GM23338 (cell line): ENCODE data around the gene EXOC3L1. TPM values are rescaled to one million over a fixed set of nuclear protein-coding genes. Genes with fewer than 3 reads are reported as not detected.

Experiments
- ATAC-seq: fragments of 200-7000 bp; cut with Tn5 transposase; 3 replicates; pipeline ENCODE4 v1.9.1; 2020
- DNase-seq: peaks from one replicate; pipeline ENCODE4 v3.0.0-alpha.2; 2015; ENCODE audit warnings: low spot score
- H2AFZ ChIP-seq: fragments of 200-600 bp; sonication (generic); 2 replicates; pipeline ENCODE4 v1.8.0; 2016; ENCODE audit warnings: antibody characterized with exemption, mild to moderate bottlenecking, moderate library complexity
- H3F3A ChIP-seq: fragments of 200-600 bp; sonication (generic); replicated peaks from 2 replicates; pipeline ENCODE4 v1.8.0; 2017; ENCODE audit warnings: antibody characterized with exemption, mixed run types, low read depth
- H3K27ac ChIP-seq: fragments of 200-600 bp; sonication (generic); 2 replicates; pipeline ENCODE4 v1.6.1; 2016; ENCODE audit warnings: low read depth
- H3K27me3 ChIP-seq: fragments of 200-600 bp; sonication (generic); 2 replicates; pipeline ENCODE4 v1.8.0; 2016; ENCODE audit warnings: mild to moderate bottlenecking, mixed run types, moderate library complexity; ENCODE audit not compliant: insufficient read depth
- H3K36me3 ChIP-seq: fragments of 200-600 bp; sonication (generic); 2 replicates; pipeline ENCODE4 v1.8.0; 2016; ENCODE audit warnings: mild to moderate bottlenecking; ENCODE audit not compliant: insufficient read depth
- H3K4me1 ChIP-seq: fragments of 200-600 bp; sonication (generic); 2 replicates; pipeline ENCODE4 v1.8.0; 2016; ENCODE audit warnings: mild to moderate bottlenecking, moderate library complexity; ENCODE audit not compliant: insufficient read depth
- H3K4me2 ChIP-seq: fragments of 200-600 bp; sonication (generic); 2 replicates; pipeline ENCODE4 v1.7.1; 2017; ENCODE audit warnings: mixed run types
- H3K4me3 ChIP-seq: fragments of 200-600 bp; sonication (generic); 2 replicates; pipeline ENCODE4 v1.6.1; 2016; ENCODE audit warnings: mixed run types
- H3K79me2 ChIP-seq: fragments of 200-600 bp; sonication (generic); replicated peaks from 2 replicates; pipeline ENCODE4 v1.8.0; 2017; ENCODE audit warnings: mild to moderate bottlenecking; ENCODE audit not compliant: insufficient read depth
- H3K9me2 ChIP-seq: fragments of 200-600 bp; sonication (generic); 2 replicates; pipeline ENCODE4 v1.8.0; 2017; ENCODE audit not compliant: insufficient read depth
- H4K20me1 ChIP-seq: fragments of 200-600 bp; sonication (generic); replicated peaks from 2 replicates; pipeline ENCODE4 v1.8.0; 2017; ENCODE audit warnings: mild to moderate bottlenecking; ENCODE audit not compliant: insufficient read depth
- H3K27ac Mint-ChIP-seq: 2 replicates; pipeline ENCODE4 v1.8.0; 2020; ENCODE audit warnings: inconsistent platforms, mild to moderate bottlenecking, moderate library complexity, mixed read lengths
- H3K27me3 Mint-ChIP-seq: 3 replicates; pipeline ENCODE4 v1.8.0; 2022; ENCODE audit warnings: low read depth, mild to moderate bottlenecking, moderate library complexity, mixed read lengths, inconsistent platforms; ENCODE audit not compliant: insufficient read depth, poor library complexity
- H3K36me3 Mint-ChIP-seq: 3 replicates; pipeline ENCODE4 v1.8.0; 2021; ENCODE audit warnings: low read depth, mild to moderate bottlenecking, inconsistent platforms, moderate library complexity, mixed read lengths
- H3K4me1 Mint-ChIP-seq: 3 replicates; pipeline ENCODE4 v1.8.0; 2020; ENCODE audit warnings: mild to moderate bottlenecking, inconsistent platforms, mixed read lengths
- H3K4me3 Mint-ChIP-seq: 3 replicates; pipeline ENCODE4 v1.8.0; 2021; ENCODE audit warnings: moderate library complexity, mild to moderate bottlenecking, inconsistent platforms, mixed read lengths
- H3K9me3 Mint-ChIP-seq: 3 replicates; pipeline ENCODE4 v1.8.0; 2020; ENCODE audit warnings: moderate library complexity, mild to moderate bottlenecking, inconsistent platforms, mixed read lengths
- CREB1 ChIP-seq: fragments of 250-450 bp; sonication (Bioruptor Pico); IDR thresholded peaks from 2 replicates; pipeline ENCODE4 v1.5.0; 2020; ENCODE audit warnings: low read depth, mild to moderate bottlenecking, moderate library complexity
- NANOG ChIP-seq: IDR thresholded peaks from 2 replicates; pipeline ENCODE4 v1.6.1; 2016; ENCODE audit warnings: antibody characterized with exemption, borderline replicate concordance
- STAT1 ChIP-seq: IDR thresholded peaks from one replicate; pipeline ENCODE4 v1.6.1; 2016; ENCODE audit warnings: antibody characterized with exemption; ENCODE audit not compliant: unreplicated experiment
- polyA plus RNA-seq: library from polyadenylated mRNA; unstranded; fragments of >200 nt; fragmentation: Nextera tagmentation; extraction: Ambion mirVana; gene quantifications from 2 replicates; pipeline ENCODE4 v1.2.1, GENCODE V29; 2016
- total RNA-seq: library from RNA; depleted of rRNA; stranded (reverse); fragments of >200 nt; shearing (Covaris generic); gene quantifications from 2 replicates; pipeline ENCODE4 v1.2.3, GENCODE V29; 2014
- TF ChIP-seq, protein P1 (sequence below): fragments of 250-450 bp; sonication (Bioruptor Pico); IDR thresholded peaks from 2 replicates; pipeline ENCODE4 v1.5.0; 2020; ENCODE audit warnings: mild to moderate bottlenecking, moderate library complexity
- TF ChIP-seq, protein P2 (sequence below): IDR thresholded peaks from 2 replicates; pipeline ENCODE4 v1.6.1; 2016; ENCODE audit warnings: antibody characterized with exemption
- TF ChIP-seq, protein P3 (sequence below), 2 experiments: fragments of 200-600 bp in 1 of 2; sonication (generic) in 1 of 2; conservative IDR thresholded peaks; 2 replicates each; pipeline versions ENCODE4 v1.5.1 to v1.6.1; 2016 to 2017; ENCODE audit warnings: antibody characterized with exemption in 2 of 2, low read depth in 2 of 2, mild to moderate bottlenecking in 2 of 2, moderate library complexity in 1 of 2
- TF ChIP-seq, protein P4 (sequence below): IDR thresholded peaks from one replicate; pipeline ENCODE4 v1.6.1; 2018; ENCODE audit warnings: antibody characterized with exemption; ENCODE audit not compliant: unreplicated experiment

EXOC3L1 gene
- total and polyA plus RNA-seq, 2 experiments from 2014 or later = 1.1 to 2.3 TPM

GRCh38 chr16:67204076-67204475, 14.1 kb upstream of the EXOC3L1 start:
- Mint-ChIP-seq H3K27ac (no peak overlapping the region), H3K36me3 (peaks cover 5% of the 10 kb centered on the region; the same call in 1 of the 3 replicates), H3K4me3 (no peak overlapping the region), H3K9me3 (no peaks in the 10 kb centered on the region), H3K4me1 (peaks cover 7% of the 10 kb centered on the region), H3K27me3 (peaks cover 13% of the 10 kb centered on the region)
- Histone ChIP-seq H4K20me1 (no peaks in the 10 kb centered on the region), H3K27ac (no peak overlapping the region), H3K9me2 (no peaks in the 10 kb centered on the region), H3K4me2 (no peak overlapping the region), H3F3A (no peaks in the 10 kb centered on the region; the same call in 1 of the 2 replicates), H3K27me3 (no peaks in the 10 kb centered on the region), H3K4me3 (no peak overlapping the region), H3K36me3 (no peaks in the 10 kb centered on the region), H2AFZ (no peak overlapping the region), H3K4me1 (no peaks in the 10 kb centered on the region), H3K79me2 (no peaks in the 10 kb centered on the region)
- DNase-seq (no peak), ATAC-seq (no peak)
- TF ChIP-seq, protein P1, sequence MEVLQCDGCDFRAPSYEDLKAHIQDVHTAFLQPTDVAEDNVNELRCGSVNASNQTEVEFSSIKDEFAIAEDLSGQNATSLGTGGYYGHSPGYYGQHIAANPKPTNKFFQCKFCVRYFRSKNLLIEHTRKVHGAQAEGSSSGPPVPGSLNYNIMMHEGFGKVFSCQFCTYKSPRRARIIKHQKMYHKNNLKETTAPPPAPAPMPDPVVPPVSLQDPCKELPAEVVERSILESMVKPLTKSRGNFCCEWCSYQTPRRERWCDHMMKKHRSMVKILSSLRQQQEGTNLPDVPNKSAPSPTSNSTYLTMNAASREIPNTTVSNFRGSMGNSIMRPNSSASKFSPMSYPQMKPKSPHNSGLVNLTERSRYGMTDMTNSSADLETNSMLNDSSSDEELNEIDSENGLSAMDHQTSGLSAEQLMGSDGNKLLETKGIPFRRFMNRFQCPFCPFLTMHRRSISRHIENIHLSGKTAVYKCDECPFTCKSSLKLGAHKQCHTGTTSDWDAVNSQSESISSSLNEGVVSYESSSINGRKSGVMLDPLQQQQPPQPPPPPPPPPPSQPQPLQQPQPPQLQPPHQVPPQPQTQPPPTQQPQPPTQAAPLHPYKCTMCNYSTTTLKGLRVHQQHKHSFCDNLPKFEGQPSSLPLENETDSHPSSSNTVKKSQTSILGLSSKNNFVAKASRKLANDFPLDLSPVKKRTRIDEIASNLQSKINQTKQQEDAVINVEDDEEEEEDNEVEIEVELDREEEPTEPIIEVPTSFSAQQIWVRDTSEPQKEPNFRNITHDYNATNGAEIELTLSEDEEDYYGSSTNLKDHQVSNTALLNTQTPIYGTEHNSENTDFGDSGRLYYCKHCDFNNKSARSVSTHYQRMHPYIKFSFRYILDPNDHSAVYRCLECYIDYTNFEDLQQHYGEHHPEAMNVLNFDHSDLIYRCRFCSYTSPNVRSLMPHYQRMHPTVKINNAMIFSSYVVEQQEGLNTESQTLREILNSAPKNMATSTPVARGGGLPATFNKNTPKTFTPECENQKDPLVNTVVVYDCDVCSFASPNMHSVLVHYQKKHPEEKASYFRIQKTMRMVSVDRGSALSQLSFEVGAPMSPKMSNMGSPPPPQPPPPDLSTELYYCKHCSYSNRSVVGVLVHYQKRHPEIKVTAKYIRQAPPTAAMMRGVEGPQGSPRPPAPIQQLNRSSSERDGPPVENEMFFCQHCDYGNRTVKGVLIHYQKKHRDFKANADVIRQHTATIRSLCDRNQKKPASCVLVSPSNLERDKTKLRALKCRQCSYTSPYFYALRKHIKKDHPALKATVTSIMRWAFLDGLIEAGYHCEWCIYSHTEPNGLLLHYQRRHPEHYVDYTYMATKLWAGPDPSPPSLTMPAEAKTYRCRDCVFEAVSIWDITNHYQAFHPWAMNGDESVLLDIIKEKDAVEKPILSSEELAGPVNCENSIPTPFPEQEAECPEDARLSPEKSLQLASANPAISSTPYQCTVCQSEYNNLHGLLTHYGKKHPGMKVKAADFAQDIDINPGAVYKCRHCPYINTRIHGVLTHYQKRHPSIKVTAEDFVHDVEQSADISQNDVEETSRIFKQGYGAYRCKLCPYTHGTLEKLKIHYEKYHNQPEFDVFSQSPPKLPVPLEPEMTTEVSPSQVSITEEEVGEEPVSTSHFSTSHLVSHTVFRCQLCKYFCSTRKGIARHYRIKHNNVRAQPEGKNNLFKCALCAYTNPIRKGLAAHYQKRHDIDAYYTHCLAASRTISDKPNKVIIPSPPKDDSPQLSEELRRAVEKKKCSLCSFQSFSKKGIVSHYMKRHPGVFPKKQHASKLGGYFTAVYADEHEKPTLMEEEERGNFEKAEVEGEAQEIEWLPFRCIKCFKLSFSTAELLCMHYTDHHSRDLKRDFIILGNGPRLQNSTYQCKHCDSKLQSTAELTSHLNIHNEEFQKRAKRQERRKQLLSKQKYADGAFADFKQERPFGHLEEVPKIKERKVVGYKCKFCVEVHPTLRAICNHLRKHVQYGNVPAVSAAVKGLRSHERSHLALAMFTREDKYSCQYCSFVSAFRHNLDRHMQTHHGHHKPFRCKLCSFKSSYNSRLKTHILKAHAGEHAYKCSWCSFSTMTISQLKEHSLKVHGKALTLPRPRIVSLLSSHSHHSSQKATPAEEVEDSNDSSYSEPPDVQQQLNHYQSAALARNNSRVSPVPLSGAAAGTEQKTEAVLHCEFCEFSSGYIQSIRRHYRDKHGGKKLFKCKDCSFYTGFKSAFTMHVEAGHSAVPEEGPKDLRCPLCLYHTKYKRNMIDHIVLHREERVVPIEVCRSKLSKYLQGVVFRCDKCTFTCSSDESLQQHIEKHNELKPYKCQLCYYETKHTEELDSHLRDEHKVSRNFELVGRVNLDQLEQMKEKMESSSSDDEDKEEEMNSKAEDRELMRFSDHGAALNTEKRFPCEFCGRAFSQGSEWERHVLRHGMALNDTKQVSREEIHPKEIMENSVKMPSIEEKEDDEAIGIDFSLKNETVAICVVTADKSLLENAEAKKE (CRISPR knock-in tag) = no peak
- TF ChIP-seq, protein P2, sequence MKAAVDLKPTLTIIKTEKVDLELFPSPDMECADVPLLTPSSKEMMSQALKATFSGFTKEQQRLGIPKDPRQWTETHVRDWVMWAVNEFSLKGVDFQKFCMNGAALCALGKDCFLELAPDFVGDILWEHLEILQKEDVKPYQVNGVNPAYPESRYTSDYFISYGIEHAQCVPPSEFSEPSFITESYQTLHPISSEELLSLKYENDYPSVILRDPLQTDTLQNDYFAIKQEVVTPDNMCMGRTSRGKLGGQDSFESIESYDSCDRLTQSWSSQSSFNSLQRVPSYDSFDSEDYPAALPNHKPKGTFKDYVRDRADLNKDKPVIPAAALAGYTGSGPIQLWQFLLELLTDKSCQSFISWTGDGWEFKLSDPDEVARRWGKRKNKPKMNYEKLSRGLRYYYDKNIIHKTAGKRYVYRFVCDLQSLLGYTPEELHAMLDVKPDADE = no peak
- no peak for TF ChIP-seq NANOG
- TF ChIP-seq, protein P3, sequence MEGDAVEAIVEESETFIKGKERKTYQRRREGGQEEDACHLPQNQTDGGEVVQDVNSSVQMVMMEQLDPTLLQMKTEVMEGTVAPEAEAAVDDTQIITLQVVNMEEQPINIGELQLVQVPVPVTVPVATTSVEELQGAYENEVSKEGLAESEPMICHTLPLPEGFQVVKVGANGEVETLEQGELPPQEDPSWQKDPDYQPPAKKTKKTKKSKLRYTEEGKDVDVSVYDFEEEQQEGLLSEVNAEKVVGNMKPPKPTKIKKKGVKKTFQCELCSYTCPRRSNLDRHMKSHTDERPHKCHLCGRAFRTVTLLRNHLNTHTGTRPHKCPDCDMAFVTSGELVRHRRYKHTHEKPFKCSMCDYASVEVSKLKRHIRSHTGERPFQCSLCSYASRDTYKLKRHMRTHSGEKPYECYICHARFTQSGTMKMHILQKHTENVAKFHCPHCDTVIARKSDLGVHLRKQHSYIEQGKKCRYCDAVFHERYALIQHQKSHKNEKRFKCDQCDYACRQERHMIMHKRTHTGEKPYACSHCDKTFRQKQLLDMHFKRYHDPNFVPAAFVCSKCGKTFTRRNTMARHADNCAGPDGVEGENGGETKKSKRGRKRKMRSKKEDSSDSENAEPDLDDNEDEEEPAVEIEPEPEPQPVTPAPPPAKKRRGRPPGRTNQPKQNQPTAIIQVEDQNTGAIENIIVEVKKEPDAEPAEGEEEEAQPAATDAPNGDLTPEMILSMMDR (conservative IDR thresholded peaks at IDR 0.05; ENCODE audit: low read depth in 2 of 2) = no peak
- TF ChIP-seq CREB1 = no peak
- TF ChIP-seq STAT1 = no peak
- TF ChIP-seq, protein P4, sequence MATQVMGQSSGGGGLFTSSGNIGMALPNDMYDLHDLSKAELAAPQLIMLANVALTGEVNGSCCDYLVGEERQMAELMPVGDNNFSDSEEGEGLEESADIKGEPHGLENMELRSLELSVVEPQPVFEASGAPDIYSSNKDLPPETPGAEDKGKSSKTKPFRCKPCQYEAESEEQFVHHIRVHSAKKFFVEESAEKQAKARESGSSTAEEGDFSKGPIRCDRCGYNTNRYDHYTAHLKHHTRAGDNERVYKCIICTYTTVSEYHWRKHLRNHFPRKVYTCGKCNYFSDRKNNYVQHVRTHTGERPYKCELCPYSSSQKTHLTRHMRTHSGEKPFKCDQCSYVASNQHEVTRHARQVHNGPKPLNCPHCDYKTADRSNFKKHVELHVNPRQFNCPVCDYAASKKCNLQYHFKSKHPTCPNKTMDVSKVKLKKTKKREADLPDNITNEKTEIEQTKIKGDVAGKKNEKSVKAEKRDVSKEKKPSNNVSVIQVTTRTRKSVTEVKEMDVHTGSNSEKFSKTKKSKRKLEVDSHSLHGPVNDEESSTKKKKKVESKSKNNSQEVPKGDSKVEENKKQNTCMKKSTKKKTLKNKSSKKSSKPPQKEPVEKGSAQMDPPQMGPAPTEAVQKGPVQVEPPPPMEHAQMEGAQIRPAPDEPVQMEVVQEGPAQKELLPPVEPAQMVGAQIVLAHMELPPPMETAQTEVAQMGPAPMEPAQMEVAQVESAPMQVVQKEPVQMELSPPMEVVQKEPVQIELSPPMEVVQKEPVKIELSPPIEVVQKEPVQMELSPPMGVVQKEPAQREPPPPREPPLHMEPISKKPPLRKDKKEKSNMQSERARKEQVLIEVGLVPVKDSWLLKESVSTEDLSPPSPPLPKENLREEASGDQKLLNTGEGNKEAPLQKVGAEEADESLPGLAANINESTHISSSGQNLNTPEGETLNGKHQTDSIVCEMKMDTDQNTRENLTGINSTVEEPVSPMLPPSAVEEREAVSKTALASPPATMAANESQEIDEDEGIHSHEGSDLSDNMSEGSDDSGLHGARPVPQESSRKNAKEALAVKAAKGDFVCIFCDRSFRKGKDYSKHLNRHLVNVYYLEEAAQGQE = no peak
